CD4-positive, alpha-beta T cell treated with Interleukin-1 beta for 1 hour (primary cell): ENCODE data around the gene HSD11B1.
A peak's percentile ranks its signal among the peaks of the same experiment; 100 is the strongest.
"Not testable (repeated sequence)": the region's sequence is repeated elsewhere in the genome, so short reads cannot be mapped to it uniquely, and the experiment has no call there.

Experiments
- DNase-seq, 2 donors: peaks; one replicate each; pipeline ENCODE4 v3.0.0-alpha.2; 2020 to 2022

Gene HSD11B1

GRCh38 chr1:209692296-209692695 lies 12.3 kb upstream of the HSD11B1 start:
- no peak for DNase-seq

- DNase-seq, result peak; percentile 67 to 74
Measured at GRCh38 chr1:209692745-209693504, 11.7 kb upstream of the HSD11B1 start.

GRCh38 chr1:209696673-209697072 lies 8.0 kb upstream of the HSD11B1 start:
- no peak for DNase-seq

GRCh38 chr1:209697126-209697525 lies 7.5 kb upstream of the HSD11B1 start:
- no peak for DNase-seq

- not testable (repeated sequence) for DNase-seq
Measured at GRCh38 chr1:209700686-209701085, 4.0 kb upstream of the HSD11B1 start.

GRCh38 chr1:209702832-209703231 lies 1.8 kb upstream of the HSD11B1 start:
- DNase-seq, result no peak

GRCh38 chr1:209703834-209704504 lies 677 bp upstream of the HSD11B1 start:
- DNase-seq, result no peak

GRCh38 chr1:209705033-209705598 lies 470 bp downstream of the HSD11B1 start:
- no peak for DNase-seq

GRCh38 chr1:209706622-209707021 lies 2.0 kb downstream of the HSD11B1 start:
- no peak for DNase-seq

GRCh38 chr1:209707308-209707707 lies 2.7 kb downstream of the HSD11B1 start:
- no peak for DNase-seq

- no peak for DNase-seq
Measured at GRCh38 chr1:209708297-209708696, 3.7 kb downstream of the HSD11B1 start.

- peak in 1 of 2 donors; percentile 14 for DNase-seq
Measured at GRCh38 chr1:209710093-209710492, 5.4 kb downstream of the HSD11B1 start.

GRCh38 chr1:209710847-209711246 lies 6.2 kb downstream of the HSD11B1 start:
- no peak for DNase-seq

GRCh38 chr1:209714338-209714737 lies 9.7 kb downstream of the HSD11B1 start:
- no peak for DNase-seq

GRCh38 chr1:209715314-209715713 lies 10.7 kb downstream of the HSD11B1 start:
- DNase-seq, result no peak

- no peak for DNase-seq
Measured at GRCh38 chr1:209717818-209718217, 13.2 kb downstream of the HSD11B1 start.

- DNase-seq, result no peak
Measured at GRCh38 chr1:209720326-209720725, 15.7 kb downstream of the HSD11B1 start.

- DNase-seq, result no peak
Measured at GRCh38 chr1:209720826-209721225, 16.2 kb downstream of the HSD11B1 start.

- DNase-seq, result no peak
Measured at GRCh38 chr1:209721323-209721722, 16.7 kb downstream of the HSD11B1 start.

GRCh38 chr1:209723265-209723664 lies 18.6 kb downstream of the HSD11B1 start:
- DNase-seq, result no peak

GRCh38 chr1:209723756-209724693 lies 19.4 kb downstream of the HSD11B1 start:
- DNase-seq, result peak in 1 of 2 donors; percentile 10

- DNase-seq, result no peak
Measured at GRCh38 chr1:209727286-209727685, 22.6 kb downstream of the HSD11B1 start.

- DNase-seq, result no peak
Measured at GRCh38 chr1:209727785-209728184, 23.1 kb downstream of the HSD11B1 start.
